GM19397 (cell line): Measurements from ENCODE around the gene SLC35E2B.
"Not testable (repeated sequence)": the region's sequence is repeated elsewhere in the genome, so short reads cannot be mapped to it uniquely, and the experiment has no call there.

Experiments
- ATAC-seq: cut with Tn5 transposase; IDR thresholded peaks from one replicate; pipeline ENCODE4 v1.9.1; 2021; ENCODE audit warnings: mild to moderate bottlenecking, moderate library complexity; ENCODE audit not compliant: unreplicated experiment

Gene SLC35E2B

GRCh38 chr1:1677718-1678580 is 14.6 kb downstream of the SLC35E2B start:
- ATAC-seq = peak; percentile 62

- not testable (repeated sequence) for ATAC-seq
These were observed 16.5 kb downstream of the SLC35E2B start for GRCh38 chr1:1676087-1676486.

DNA sequence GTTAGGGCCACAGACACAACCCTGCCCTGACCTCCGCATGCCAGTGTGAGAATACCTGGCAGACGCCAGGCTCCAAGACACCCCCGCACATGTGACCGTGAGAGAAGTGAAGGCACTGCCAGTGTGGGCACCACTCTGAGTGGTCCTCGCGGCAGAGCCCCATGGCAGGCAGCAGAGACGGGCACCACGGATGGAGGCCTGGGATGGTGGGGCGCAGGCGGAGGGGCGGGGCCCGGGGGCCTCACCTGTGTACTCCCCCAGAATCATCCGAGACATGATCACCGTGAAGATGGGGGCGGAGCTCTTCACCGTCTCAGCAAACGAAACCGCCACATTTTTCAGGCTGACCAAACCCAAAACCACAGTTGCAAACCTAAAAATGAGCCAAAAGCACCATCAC is 17.4 kb downstream of the SLC35E2B start:
- ATAC-seq = not testable (repeated sequence)

- ATAC-seq = not testable (repeated sequence)
These were observed 17.8 kb downstream of the SLC35E2B start for GRCh38 chr1:1674806-1675205.

DNA sequence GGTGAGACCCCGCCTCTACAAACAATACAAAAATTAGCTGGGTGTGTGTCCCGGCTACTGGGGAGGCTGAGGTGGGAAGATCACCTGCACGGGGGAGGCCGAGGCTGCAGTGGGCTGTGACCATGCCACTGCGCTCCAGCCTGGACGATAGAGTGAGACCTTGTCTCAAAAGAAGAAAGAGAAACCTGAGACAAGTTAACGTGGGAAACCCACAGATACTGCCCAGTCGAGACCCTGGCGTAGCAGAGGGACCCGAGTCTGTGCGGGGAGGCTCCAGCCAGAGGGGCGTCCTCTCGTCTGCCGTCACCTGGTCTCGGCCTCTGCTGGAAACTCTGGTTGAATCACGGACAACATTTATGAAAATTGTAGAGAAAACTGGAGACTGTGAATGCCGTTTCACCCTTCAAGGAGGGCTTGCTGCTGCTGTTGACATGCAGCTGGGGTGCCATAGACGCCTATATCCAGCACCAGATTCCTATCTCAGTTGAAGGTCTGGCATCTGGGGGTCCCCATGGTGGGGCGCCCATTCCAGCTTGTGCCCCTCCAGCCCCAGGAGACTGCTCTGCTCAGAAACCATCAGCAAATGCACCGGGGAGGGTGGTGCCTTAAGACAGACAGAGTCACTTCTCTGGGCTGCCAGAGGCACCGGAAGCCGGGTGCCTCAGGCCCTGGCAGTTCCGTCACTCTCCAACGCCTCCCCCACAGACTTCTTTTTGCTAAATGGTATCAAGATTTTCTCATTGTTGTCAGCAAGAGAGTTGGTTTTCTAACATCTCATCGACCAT is 20.2 kb downstream of the SLC35E2B start:
- no peak for ATAC-seq

- ATAC-seq = no peak
These were observed 21.1 kb downstream of the SLC35E2B start for GRCh38 chr1:1671365-1672119.

DNA sequence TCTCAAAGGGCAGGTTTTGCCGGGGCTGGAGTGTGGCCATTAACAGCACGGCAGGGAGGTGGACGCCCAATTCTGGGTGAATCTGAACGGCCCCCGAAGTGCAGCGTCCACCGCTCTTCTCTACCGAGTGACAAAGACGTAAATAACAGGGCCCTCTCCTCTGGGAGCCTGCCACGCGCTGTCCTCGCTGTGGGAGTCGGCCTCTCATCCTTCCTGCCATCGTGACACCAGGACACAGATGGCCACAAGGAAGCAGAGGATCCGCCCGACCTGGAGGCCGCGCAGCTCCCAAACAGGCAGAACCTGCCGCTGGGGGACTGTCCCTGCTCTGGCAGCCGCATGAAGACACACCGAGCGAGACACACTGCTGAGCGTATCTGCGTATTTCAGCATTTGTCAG is 21.7 kb downstream of the SLC35E2B start:
- ATAC-seq = no peak

DNA sequence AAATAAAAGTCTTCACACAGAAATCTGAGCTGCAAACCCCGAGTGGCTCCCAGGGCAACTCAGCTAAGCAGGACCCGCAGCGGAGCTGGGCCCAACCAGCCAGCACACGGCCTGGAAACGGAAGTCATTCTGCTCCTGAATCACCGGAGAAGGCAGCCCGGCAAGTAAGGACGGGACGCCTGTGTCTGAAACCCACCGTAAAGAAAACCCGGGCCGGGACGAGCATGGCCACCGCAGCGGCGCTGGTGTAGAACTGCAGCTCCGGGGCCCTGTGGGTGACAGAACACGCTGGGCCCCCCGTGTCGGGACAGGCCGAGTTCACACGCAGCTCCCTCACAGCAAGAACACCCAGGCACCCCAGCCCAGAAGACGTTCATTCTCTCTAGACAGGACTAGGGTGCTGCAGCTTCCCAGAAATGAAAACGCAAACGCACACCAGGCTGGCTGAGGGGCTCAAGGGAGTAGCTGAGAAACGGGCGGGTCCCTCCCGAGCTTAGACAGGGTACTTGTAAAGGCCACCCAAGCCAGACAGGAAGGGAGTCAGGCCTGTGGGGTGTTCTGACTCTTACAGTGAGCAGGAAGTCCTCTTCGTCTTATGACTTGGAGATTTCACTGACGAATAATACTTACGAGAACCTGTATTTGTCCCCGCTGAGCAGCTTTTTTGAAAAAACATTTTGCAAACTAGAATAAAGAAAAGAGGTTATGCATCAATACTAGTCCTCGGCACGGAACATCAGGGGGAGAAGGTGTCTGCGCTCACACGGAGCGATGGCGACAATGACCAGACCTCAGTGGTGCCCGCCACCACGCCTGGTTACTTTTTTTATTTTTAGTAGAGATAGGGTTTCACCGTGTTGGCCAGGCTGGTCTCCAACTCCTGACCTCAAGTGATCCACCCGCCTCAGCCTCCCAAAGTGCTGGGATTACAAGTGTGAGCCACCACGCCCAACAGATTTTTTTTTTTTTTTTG is 22.8 kb downstream of the SLC35E2B start:
- no peak for ATAC-seq

GRCh38 chr1:1666526-1666925 is 26.1 kb downstream of the SLC35E2B start:
- ATAC-seq = no peak

GRCh38 chr1:1665815-1666251 is 26.8 kb downstream of the SLC35E2B start:
- no peak for ATAC-seq

DNA sequence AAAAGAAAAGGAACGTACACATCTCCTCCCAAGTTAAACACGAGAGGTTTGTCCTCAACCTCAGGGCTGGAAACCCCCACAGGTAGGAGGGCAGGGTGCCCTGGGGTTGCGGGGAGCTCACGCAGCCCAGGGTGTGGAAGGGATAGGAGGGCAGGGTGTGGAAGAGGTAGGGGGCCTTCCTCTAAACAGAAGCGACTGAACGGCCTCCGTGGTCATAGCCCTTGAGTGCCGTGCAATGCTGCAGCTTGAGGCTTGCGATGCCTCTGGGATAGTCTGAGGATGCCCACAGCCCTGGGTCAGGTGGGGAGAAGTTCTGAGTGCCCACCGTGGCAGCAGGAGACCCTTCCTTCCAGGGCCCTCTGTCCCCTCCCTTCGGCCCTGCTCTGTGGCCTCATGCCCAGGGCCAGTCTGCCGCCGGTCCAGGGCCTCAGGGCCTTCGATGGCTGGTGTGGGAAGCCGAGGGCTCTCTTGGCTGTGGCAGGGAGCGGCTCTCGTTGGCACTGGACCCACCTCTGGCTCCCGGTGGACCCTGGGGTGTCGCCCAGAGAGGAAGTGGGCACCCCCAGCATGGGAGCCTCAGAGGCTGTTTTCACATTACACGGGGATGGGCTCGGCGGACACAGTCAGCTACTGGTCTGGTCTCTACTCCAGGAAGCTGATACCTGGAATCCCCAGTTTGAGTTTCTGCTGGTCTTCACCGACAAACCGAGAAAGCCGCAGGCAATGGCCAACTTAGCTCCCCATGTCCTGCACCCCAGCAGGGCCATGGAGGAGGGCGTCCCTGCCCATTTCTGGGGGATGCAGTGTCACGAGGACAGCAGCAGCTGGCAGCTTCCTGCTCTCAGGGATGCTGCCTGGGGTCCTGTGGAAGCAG is 27.4 kb downstream of the SLC35E2B start:
- no peak for ATAC-seq

- not testable (repeated sequence) for ATAC-seq
These were observed 28.3 kb downstream of the SLC35E2B start for GRCh38 chr1:1664318-1664717.

GRCh38 chr1:1662830-1663560 is 29.6 kb downstream of the SLC35E2B start:
- ATAC-seq = not testable (repeated sequence)

DNA sequence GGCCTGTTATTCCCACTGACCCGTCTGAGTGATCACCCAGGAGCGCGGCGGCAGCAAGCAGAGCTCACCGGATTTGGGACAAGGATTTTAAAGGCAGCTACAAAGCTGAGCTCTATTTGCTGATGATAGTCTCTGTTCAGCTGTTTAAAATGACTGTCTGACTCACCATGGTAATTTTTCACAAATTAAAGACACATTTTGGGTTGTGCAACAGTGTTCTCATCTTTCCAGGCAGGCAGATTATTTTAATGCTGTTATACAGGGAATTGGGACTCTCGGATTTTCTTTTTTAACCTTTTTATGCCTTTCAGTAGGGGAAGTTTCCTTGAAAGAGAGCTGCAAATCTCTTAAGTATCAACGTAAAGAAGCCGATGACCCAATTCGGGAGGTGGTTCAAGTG is 30.2 kb downstream of the SLC35E2B start:
- not testable (repeated sequence) for ATAC-seq

DNA sequence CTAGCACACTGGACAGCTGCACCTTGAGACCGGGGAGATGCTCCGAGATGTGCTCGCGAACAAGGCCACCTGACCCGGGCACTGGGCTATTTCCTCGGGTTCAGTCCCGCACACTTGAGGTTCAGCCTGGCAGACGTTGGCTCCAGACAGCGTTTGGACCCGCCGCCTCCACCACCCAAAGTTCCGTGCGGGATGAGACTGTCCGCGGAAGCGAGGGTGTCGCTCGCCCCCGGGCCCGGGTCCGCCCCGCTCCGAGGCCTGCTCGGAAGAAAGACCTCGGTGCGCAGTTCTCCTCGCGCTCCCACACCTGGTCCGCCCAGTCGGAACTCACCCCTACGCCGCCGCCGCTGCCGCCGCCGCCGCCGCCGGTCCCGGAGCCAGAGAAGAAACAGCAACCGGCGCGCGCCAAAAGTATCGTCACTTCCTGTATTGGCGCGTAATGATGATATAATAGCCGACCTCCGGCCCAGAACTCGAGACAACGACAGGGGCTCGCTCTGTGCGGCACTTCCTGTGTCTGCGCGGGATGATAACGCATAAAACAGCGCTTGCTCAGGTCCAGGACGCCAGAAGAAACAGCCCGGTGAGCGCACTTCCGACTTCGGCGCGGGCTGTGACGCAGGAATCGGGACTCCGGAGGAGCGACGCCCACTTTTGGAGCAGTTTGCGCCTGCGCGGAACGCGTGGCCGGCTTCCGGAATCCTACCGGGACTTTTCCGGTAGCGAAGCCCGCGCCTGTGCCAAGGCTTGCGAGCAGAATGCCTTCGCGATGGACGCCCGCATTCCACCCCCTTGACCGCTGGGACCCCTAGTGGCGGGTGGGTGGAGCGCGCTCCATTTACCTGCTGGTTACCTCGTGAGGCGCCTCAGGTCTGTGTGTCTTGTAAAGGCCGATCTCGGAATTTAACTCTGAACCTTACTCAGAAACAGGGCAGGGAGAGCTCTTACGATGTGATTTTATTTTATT is 33.7 kb downstream of the SLC35E2B start, which contains the start of gene CDK11B:
TSS of gene CDK11B (minus strand) at position 422 of the 967 bp plus-strand sequence. CDS start 1,519 bp downstream, outside the sequence.
- ATAC-seq = peak; percentile 87

DNA sequence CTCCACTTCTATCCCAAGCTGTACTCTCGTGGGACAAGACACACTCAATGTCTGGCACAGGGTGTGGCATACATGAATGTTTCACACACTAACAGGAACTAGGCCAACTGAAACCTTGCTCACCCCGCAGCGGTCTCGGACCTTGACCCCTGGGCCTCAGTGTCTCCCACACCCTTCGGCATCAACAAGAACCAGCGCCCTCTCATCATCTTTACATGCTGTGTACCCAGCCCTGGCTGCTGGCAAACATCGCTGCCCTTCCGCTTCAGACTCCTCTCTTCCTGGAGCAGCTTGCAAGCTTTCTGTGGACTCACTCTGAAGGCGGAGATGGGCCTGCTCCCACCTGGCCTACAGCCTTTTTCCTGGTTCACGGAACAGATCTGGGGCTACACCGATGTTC is 44.3 kb downstream of the SLC35E2B start:
- ATAC-seq = not testable (repeated sequence)
